Lung microvascular endothelial cell (primary cell): ENCODE results near the gene IL2RG. TPM values are rescaled to one million over a fixed set of nuclear protein-coding genes. Genes with fewer than 3 reads are reported as not detected.
A peak's percentile ranks its signal among the peaks of the same experiment; 100 is the strongest.

Experiments used
- DNase-seq, 2 donors: peaks; one replicate each; pipeline versions ENCODE4 v3.0.0 to v3.0.0-alpha.2; 2010; ENCODE audit warnings: low read depth in 2 of 2
- total RNA-seq: library from RNA; depleted of rRNA; stranded (reverse); fragments of >200 nt; gene quantifications from 2 replicates; pipeline ENCODE4 v1.2.1, GENCODE V29; 2014

IL2RG gene
- total RNA-seq = not detected in 2 replicates

GRCh38 chrX:71111141-71111843 lies at the start of gene IL2RG:
TSS of gene IL2RG (minus strand) at chrX:71111577. CDS start at chrX:71111539, 38 bp downstream.
- peak in 1 of 2 donors; percentile 11 for DNase-seq

DNA sequence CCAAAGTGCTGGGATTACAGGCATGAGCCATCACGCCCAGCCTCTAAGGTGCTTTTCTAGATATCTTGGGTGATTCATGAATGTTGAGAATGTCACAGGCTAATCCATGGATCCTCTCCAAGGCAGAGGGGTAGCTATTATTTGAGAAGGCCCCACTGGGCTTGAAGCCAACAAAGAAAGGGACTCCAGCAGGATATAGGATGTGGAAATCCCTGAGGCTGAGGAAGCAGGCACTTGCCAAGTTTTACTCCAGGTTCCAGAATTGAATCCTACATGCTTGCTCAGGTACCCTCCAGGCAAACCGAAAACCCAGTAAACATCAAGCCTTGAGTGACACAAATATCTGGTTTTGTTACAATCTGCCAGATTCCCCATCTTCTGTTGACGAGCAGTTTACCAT lies 49.1 kb upstream of the IL2RG start:
- no peak for DNase-seq

DNA sequence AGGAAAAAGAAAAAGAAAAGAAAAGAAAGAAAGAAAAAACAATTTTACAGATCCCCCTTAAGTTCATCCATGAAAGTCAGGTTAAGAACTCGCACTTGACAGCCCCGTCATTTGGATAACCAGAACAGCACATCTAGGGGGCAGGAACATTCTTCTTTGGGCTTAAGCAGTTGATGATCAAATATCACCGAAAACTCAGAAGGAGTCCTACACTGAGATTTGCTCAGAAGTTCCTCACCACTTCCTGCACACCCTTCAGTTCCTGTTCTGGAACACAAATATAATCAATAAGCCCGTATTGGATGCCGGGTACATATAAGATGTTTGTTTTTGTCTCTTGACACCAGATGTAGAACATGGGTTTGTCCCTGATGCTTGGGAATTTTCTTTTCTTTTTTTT lies 48.0 kb upstream of the IL2RG start:
- DNase-seq = no peak

DNA sequence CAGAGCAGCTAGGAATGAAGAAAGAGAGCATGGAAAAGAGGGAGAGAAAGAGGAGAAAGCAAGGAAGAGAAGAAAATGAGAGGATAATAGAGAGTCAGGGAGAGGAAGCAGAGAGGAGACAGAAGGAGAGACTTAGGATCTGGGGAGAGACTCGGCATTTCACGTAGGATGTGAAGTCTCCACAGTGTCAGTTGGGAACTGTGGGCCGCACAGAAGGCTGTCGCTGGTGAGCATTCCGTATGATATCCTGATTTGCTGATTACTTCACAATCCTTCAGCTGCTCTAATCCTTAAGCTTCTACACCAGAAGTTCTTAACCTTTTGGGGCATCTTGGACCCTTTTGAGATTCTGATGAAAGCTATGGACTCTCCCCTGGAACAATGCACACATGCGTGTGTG lies 47.2 kb upstream of the IL2RG start:
- DNase-seq = no peak

- DNase-seq = no peak
Measured at GRCh38 chrX:71154641-71155040, 43.3 kb upstream of the IL2RG start.

- DNase-seq = no peak
Measured at GRCh38 chrX:71154196-71154595, 42.8 kb upstream of the IL2RG start.

GRCh38 chrX:71151366-71151765 lies 40.0 kb upstream of the IL2RG start:
- no peak for DNase-seq

GRCh38 chrX:71148278-71148663 lies 36.9 kb upstream of the IL2RG start:
- DNase-seq = no peak

- no peak for DNase-seq
Measured at GRCh38 chrX:71147496-71148277, 36.3 kb upstream of the IL2RG start.

- DNase-seq = no peak
Measured at GRCh38 chrX:71144651-71145050, 33.3 kb upstream of the IL2RG start, which contains the start of gene NLGN3. TSS of gene NLGN3 (plus strand) at chrX:71144841. CDS start at chrX:71147750, 2,909 bp downstream.

DNA sequence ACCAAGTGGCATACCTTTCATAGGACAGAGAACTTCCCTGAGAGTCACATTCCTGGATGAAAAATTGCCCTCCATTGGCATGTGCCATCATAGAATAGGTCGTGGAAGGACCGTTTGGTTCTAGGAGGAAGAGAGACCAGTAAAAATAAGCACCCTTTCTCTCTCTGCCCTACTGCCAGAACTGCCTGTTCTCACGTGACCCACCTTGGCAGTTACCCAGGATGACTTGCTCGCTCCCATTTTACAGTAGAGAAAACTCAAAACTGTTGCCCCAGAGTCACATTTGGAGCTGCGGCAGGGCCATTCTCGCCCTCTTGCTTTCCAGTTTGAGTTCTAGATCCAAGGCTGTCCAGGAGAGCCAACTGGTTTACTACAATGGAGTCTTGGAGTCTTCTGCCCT lies 32.1 kb upstream of the IL2RG start:
- DNase-seq = peak in 1 of 2 donors; percentile 14

DNA sequence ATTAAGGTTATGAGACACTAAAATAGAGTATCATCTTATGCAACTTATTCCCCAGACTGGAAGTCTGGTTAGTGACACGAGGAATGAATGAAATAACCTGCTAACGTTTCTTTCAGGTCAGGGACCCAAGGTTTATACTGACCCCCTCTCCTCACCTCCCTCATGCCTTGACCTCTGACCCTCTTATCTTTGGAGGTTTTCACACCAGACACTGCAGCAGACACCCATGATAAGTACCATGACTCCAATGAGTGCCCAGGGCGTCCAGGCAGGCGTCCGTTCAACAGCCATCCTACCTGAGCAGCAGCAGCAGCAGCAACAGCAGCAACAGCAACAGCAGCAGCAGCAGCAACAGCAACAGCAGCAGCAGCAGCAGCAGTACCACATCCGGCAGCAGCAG lies 29.1 kb upstream of the IL2RG start:
- DNase-seq = no peak

GRCh38 chrX:71131510-71131909 lies 20.1 kb upstream of the IL2RG start:
- DNase-seq = no peak

DNA sequence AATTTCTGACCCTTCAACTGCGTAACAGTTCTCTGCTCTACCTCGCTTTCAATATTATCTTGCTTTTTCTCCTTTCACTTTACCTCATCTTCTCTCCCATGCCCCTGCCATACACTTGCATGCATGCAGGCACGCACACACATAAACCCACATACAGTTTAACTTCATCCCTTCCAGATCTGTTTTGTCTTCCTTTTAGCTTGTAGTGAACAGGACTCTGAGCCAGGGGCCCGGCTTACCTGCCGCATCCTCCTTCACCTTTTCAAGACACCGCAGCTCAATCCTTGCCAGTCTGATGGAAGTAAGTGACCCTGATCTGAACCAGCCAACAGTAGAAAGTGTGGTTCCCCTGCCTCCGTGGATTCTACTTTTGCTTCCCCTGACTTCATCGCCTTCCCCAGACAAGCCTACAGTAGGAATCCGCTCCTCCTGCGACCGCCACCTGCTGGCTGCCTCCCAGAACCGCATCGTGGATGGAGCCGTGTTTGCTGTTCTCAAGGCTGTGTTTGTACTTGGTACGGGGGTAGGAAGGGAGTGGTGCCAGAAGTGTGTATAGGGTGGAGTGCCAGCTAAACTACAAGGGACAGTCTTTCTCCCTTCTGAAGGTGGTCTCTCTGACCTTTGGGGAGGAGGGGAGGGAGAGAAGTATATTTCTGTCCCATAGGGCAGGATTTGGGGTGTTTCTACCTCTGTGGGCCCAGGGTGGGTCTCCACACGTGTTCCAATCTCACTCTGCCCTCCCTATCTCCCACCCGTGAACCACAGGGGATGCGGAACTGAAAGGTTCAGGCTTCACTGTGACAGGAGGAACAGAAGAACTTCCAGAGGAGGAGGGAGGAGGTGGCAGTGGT lies 17.8 kb upstream of the IL2RG start:
- DNase-seq = peak; percentile 65 to 70

DNA sequence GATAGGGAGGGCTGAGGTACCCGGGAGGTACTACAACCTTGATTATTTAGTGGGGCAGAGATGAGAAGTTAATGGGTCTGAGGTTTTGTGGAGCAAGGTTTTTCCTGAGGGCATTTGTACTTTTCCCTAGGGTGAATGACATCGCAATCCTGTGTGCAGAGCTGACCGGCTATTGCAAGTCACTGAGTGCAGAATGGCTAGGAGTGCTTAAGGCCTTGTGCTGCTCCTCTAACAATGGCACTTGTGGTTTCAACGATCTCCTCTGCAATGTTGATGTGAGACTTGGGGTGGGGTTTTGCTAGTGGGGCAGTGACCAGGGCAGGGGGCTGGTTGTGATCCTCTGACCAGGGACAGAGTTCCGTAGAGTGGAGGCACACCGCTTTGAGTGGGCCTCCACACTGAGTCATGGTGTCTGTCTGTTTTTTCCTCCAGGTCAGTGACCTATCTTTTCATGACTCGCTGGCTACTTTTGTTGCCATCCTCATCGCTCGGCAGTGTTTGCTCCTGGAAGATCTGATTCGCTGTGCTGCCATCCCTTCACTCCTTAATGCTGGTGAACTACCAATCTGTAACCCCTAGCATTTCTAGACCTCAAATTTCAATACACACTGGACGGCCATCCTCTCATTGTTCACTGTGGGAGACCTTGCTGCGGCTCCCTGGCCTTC lies 16.9 kb upstream of the IL2RG start:
- peak in 1 of 2 donors; percentile 17 for DNase-seq

DNA sequence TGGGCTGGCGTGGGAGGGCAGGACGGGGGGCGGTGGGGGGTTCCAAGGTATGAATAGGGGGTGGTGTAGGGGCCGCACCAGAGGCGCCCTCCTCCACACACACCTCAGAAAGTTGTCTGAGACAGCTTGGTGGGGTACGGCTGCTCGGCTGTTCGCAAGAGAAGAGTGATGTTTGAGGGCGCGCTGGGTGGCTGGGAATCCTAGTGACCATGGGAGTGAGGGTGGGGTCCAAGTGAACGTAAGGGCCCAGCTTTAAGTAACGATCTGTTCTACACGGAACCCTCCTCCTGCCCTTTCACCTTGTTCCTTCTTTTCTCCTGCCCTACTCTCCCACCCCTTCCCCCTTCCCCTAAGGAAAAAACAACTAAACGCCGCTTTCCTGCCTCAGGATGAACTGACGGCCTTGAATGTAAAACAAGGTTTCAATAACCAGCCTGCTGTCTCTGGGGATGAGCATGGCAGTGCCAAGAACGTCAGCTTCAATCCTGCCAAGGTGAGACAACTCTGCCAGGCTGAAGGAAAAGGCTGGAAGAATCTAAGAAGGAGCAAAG lies 7.7 kb upstream of the IL2RG start:
- peak; percentile 15 to 19 for DNase-seq

- DNase-seq = peak; percentile 72 to 76
Measured at GRCh38 chrX:71118032-71118984, 6.9 kb upstream of the IL2RG start, which contains the start of gene MED12. TSS of gene MED12 (plus strand) at chrX:71118596. CDS start at chrX:71118755, 159 bp downstream.

- DNase-seq = no peak
Measured at GRCh38 chrX:71117358-71117757, 6.0 kb upstream of the IL2RG start.

GRCh38 chrX:71111921-71112431 lies 599 bp upstream of the IL2RG start:
- DNase-seq = no peak

GRCh38 chrX:71109051-71109450 lies 2.3 kb downstream of the IL2RG start:
- DNase-seq = no peak
